Transverse colon (tissue), 4 donors: Measurements from ENCODE around the gene ANAPC7. TPM values are rescaled to one million over a fixed set of nuclear protein-coding genes. Genes with fewer than 3 reads are reported as not detected.

Experiments
- DNase-seq: peaks from one replicate; pipeline ENCODE4 v3.0.0-alpha.2; 2019
- H3K27ac ChIP-seq, 4 donors: fragments of 200-600 bp; sonication (generic); 2 replicates each; pipeline ENCODE4 v1.5.1; 2016 to 2018; ENCODE audit warnings: inconsistent platforms in 4 of 4
- H3K27me3 ChIP-seq: fragments of 200-600 bp; sonication (generic); 2 replicates; pipeline ENCODE4 v1.5.1; 2017; ENCODE audit warnings: inconsistent platforms
- H3K36me3 ChIP-seq, 4 donors: fragments of 200-600 bp; sonication (generic); 2 replicates each; pipeline ENCODE4 v1.5.1; 2017 to 2019; ENCODE audit warnings: inconsistent platforms in 4 of 4
- H3K4me1 ChIP-seq, 4 donors: fragments of 200-600 bp; sonication (generic); 2 replicates each; pipeline ENCODE4 v1.5.1; 2017 to 2020; ENCODE audit warnings: inconsistent platforms in 4 of 4
- H3K4me3 ChIP-seq, 4 donors: fragments of 200-600 bp; sonication (generic); 1 replicate in 1 of 4; 2 replicates in 3 of 4; pipeline versions ENCODE4 v1.5.1 to v1.6.1; 2017 to 2019; ENCODE audit warnings: inconsistent platforms in 4 of 4
- H3K9me3 ChIP-seq, 2 donors: fragments of 200-600 bp; sonication (generic); 2 replicates each; pipeline ENCODE4 v1.5.1; 2017 to 2019; ENCODE audit warnings: inconsistent platforms in 2 of 2
- CTCF ChIP-seq, 5 experiments: fragments of 200-600 bp in 3 of 5; fragments of 450-650 bp in 2 of 5; sonication (generic) in 3 of 5; IDR thresholded peaks; 1 replicate in 2 of 5; 2 replicates in 3 of 5; pipeline ENCODE4 v1.5.1; 2016 to 2017; ENCODE audit warnings: antibody characterized with exemption in 5 of 5, inconsistent platforms in 3 of 5, mild to moderate bottlenecking in 2 of 5, moderate library complexity in 1 of 5
- EP300 ChIP-seq: sonication (generic); formaldehyde crosslinking; IDR thresholded peaks from one replicate; pipeline ENCODE4 v1.6.1; 2017; ENCODE audit warnings: antibody characterized with exemption, low read depth
- POLR2A ChIP-seq: fragments of 450-650 bp; IDR thresholded peaks from one replicate; pipeline ENCODE4 v1.6.1; 2016; ENCODE audit warnings: antibody characterized with exemption, mild to moderate bottlenecking, moderate library complexity
- POLR2AphosphoS5 ChIP-seq, 3 donors: sonication (generic); formaldehyde crosslinking; IDR thresholded peaks; one replicate each; pipeline ENCODE4 v1.6.1; 2016; ENCODE audit warnings: antibody characterized with exemption in 3 of 3
- WGBS, 2 donors: methylation state at CpG; one replicate each; pipeline ENCODE4 v1.1.5; 2018; ENCODE audit warnings: low coverage in 1 of 2; 5-methylcytosine and 5-hydroxymethylcytosine counted together
- in situ Hi-C, 4 donors: fragments of 200-750 bp; cut with MboI; loops; one replicate each; pipeline versions ENCODE4 v1.15.0 to v1.15.1; 2017; ENCODE audit warnings: low sequenced_read_pairs in 3 of 4, low pct_ligation_motif_present in 1 of 4, low pct_unique_long_range_greater_than_20kb in 1 of 4
- intact Hi-C: fragments of 100-400 bp; cut with DNase I; formaldehyde crosslinking; loops from one replicate; pipeline ENCODE4 v1.15.1; 2023; ENCODE audit warnings: low total_unique reads
- total RNA-seq, 4 donors: library from RNA; depleted of rRNA; stranded (reverse); fragments of >200 nt; gene quantifications; one replicate each; pipeline ENCODE4 v1.1.0, GENCODE V29; 2016

Gene ANAPC7
- total RNA-seq: 100 to 1,000 TPM in 1 of 4 donors, 10 to 100 TPM in 3; 16.8 to 127 (median 31.4) TPM

DNA sequence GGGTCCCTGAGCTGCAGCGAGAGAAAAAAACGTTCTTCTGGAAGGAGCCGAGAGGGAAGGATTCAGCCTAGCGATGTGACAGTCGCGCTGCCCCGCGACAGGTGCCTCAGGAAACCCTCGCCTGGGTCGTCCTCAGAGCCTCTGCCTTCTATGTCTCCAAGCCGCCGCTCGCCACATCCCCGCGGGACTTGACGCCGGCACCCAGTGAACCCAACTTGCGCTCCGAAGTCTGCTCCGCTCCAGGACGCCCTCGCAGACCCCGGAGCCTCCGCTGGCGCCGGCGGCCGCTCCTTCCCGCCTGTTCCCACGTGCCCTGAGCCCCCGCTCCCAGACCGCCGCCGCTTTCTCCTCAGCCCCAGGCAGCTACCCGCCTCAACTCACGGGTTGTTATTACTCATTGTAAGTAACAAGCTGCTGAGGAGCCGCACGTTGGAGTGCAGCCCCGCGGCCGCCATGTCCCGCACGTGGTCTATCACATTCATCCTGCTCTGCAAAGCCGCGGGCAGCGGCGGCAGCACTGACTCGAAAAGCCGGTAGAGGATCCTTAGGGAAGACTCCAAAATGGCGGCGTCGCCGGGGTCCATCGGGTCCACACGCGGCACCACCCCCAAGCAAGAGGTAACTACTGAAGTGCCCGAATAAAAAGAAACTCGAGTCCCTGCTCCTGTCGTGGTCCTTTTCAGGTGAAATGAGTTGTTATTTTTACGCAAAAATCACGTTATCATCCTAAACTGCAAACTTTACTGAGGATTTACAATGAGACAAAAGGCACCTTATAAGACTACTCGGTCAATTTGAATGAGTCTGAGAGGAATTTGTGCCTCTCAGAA lies at the start of gene ANAPC7:
ANAPC7 (minus strand) TSS at position 563 of the 830 bp plus-strand sequence; CDS start at position 482, 81 bp downstream.
- Histone ChIP-seq H3K9me3 (no peaks in the 10 kb centered on the region), H3K27ac (peak within 1 kb of the TSS; percentile 89 to 93 (median 92)), H3K4me3 (peak within 1 kb of the TSS; percentile 54 to 96 (median 78)), H3K27me3 (no peaks in the 10 kb centered on the region), H3K4me1 (peaks cover 6 to 18% (median 12%) of the 10 kb centered on the region in 4 donors), H3K36me3 (peaks cover 0 to 3% (median 0%) of the 10 kb centered on the region in 4 donors)
- WGBS, 2 donors: 0% methylated on average over 54 of the region's 62 CpGs; no CpG with 5 or more reads in 1 of the 2 donors
- intact Hi-C loops (no loop called here), in situ Hi-C loops (no loop called here)
- DNase-seq: peak; percentile 92
- TF ChIP-seq POLR2A (peak; percentile 46), POLR2AphosphoS5 (IDR thresholded peaks at IDR 0.05) (peak; percentile 51 to 86 (median 84)), CTCF (IDR thresholded peaks at IDR 0.05) (peak in 2 of 5 experiments; percentile 2 to 43), EP300 (no peak)

GRCh38 chr12:110451263-110451662 lies 47.8 kb upstream of the ANAPC7 start:
- Histone ChIP-seq H3K4me3 (no peak overlapping the region), H3K27me3 (no peaks in the 10 kb centered on the region), H3K36me3 (peaks cover 0 to 7% (median 2%) of the 10 kb centered on the region in 4 donors), H3K9me3 (no peaks in the 10 kb centered on the region), H3K27ac (peak overlapping the region in 1 of 4 donors; percentile 99), H3K4me1 (peaks cover 4 to 27% (median 17%) of the 10 kb centered on the region in 4 donors)
- intact Hi-C loops (loop anchor here (5.0 kb wide), 1 partner anchor 151 kb away; no protein-coding TSS in a partner anchor), in situ Hi-C loops (loop anchor here in 2 of 4 donors (10.0 to 25.0 kb wide), 4 partner anchors 54 to 386 kb away; partner anchors contain the start of genes CCDC63 (in 2 of the 2), PPP1CC (in 1 of the 2), RAD9B (in 1 of the 2) and VPS29 (in 1 of the 2))
- no peak for DNase-seq
- 75% methylated on average over 1 of the region's 1 CpG; no CpG with 5 or more reads in 1 of the 2 donors for WGBS, 2 donors
- TF ChIP-seq EP300 (no peak), POLR2A (no peak), POLR2AphosphoS5 (IDR thresholded peaks at IDR 0.05) (no peak), CTCF (IDR thresholded peaks at IDR 0.05) (no peak)

- H3K9me3 ChIP-seq: no peaks in the 10 kb centered on the region
- H3K36me3 ChIP-seq: peaks cover 0 to 12% (median 3%) of the 10 kb centered on the region in 4 donors
- no peaks in the 10 kb centered on the region for H3K27me3 ChIP-seq
- intact Hi-C loops (loop anchor here (5.0 kb wide), 1 partner anchor 152 kb away; no protein-coding TSS in a partner anchor), in situ Hi-C loops (loop anchor here in 2 of 4 donors (10.0 to 25.0 kb wide), 4 partner anchors 55 to 387 kb away; partner anchors contain the start of genes CCDC63 (in 2 of the 2), PPP1CC (in 1 of the 2), RAD9B (in 1 of the 2) and VPS29 (in 1 of the 2))
- peaks cover 4 to 35% (median 19%) of the 10 kb centered on the region in 4 donors for H3K4me1 ChIP-seq
- DNase-seq: peak; percentile 97
- peak within 1 kb of the TSS; percentile 93 to 99 (median 97) for H3K27ac ChIP-seq
- TF ChIP-seq EP300: no peak
- TF ChIP-seq POLR2AphosphoS5 (IDR thresholded peaks at IDR 0.05): peak; percentile 67 to 90 (median 88)
- TF ChIP-seq POLR2A: peak; percentile 78
- peak; percentile 72 to 90 (median 80) for TF ChIP-seq CTCF (IDR thresholded peaks at IDR 0.05)
- H3K4me3 ChIP-seq: peak within 1 kb of the TSS; percentile 89 to 97 (median 93)
- 1 to 3% methylated on average over 8 to 51 of the region's 51 CpGs for WGBS, 2 donors
Observed at GRCh38 chr12:110449799-110450497, 46.4 kb upstream of the ANAPC7 start, which contains the start of gene ARPC3. Gene ARPC3 (minus strand): TSS chr12:110450337. CDS start chr12:110450260, 77 bp downstream.
